Esophagus muscularis mucosa (tissue), 4 donors: Measurements from ENCODE around the gene VIL1. TPM values are rescaled to one million over a fixed set of nuclear protein-coding genes. Genes with fewer than 3 reads are reported as not detected.

Source experiments
- DNase-seq: peaks from one replicate; pipeline ENCODE4 v3.0.0-alpha.2; 2017; ENCODE audit errors: extremely low spot score
- H3K27ac ChIP-seq, 4 donors: fragments of 200-600 bp; sonication (generic); replicated peaks in 1 of 4; 1 replicate in 3 of 4; 2 replicates in 1 of 4; pipeline ENCODE4 v1.5.1; 2016 to 2019; ENCODE audit warnings: mild to moderate bottlenecking in 1 of 4
- H3K27me3 ChIP-seq, 4 donors: fragments of 200-600 bp; sonication (generic); one replicate each; pipeline versions ENCODE4 v1.5.1 to v1.6.0; 2016 to 2019
- H3K36me3 ChIP-seq, 4 donors: fragments of 200-600 bp; sonication (generic); one replicate each; pipeline ENCODE4 v1.5.1; 2016 to 2019
- H3K4me1 ChIP-seq, 4 donors: fragments of 200-600 bp; sonication (generic); one replicate each; pipeline ENCODE4 v1.5.1; 2016 to 2019
- H3K4me3 ChIP-seq, 4 donors: fragments of 200-600 bp; sonication (generic); 1 replicate in 2 of 4; 2 replicates in 2 of 4; pipeline ENCODE4 v1.5.1; 2016 to 2019; ENCODE audit warnings: mild to moderate bottlenecking in 4 of 4, moderate library complexity in 1 of 4
- H3K9me3 ChIP-seq, 4 donors: fragments of 200-600 bp; sonication (generic); 1 replicate in 3 of 4; 2 replicates in 1 of 4; pipeline ENCODE4 v1.5.1; 2016 to 2019
- CTCF ChIP-seq, 3 experiments: fragments of 200-600 bp in 2 of 3; fragments of 450-650 bp in 1 of 3; sonication (generic) in 2 of 3; IDR thresholded peaks; one replicate each; pipeline ENCODE4 v1.5.1; 2017 to 2019; ENCODE audit warnings: antibody characterized with exemption in 3 of 3, mild to moderate bottlenecking in 2 of 3, moderate library complexity in 1 of 3
- EP300 ChIP-seq: sonication (generic); formaldehyde crosslinking; IDR thresholded peaks from one replicate; pipeline ENCODE4 v1.6.1; 2017; ENCODE audit warnings: antibody characterized with exemption
- POLR2A ChIP-seq: fragments of 450-650 bp; IDR thresholded peaks from one replicate; pipeline ENCODE4 v1.6.1; 2017; ENCODE audit warnings: antibody characterized with exemption, moderate library complexity, mild to moderate bottlenecking, low read depth
- POLR2AphosphoS5 ChIP-seq, 2 donors: sonication (generic); formaldehyde crosslinking; IDR thresholded peaks; one replicate each; pipeline ENCODE4 v1.6.1; 2017; ENCODE audit warnings: antibody characterized with exemption in 2 of 2
- WGBS: methylation state at CpG from one replicate; pipeline ENCODE4 v1.1.5; 2018; 5-methylcytosine and 5-hydroxymethylcytosine counted together
- intact Hi-C: fragments of 100-400 bp; cut with DNase I; formaldehyde crosslinking; loops from one replicate; pipeline ENCODE4 v1.15.1; 2023
- total RNA-seq, 4 donors: library from RNA; depleted of rRNA; stranded (reverse); fragments of >200 nt; gene quantifications; one replicate each; pipeline versions ENCODE4 v1.1.0 to v1.2.1, GENCODE V29; 2016

Gene VIL1
- total RNA-seq, 4 donors from 2014 or later = 0.86 TPM; not detected in 3

DNA sequence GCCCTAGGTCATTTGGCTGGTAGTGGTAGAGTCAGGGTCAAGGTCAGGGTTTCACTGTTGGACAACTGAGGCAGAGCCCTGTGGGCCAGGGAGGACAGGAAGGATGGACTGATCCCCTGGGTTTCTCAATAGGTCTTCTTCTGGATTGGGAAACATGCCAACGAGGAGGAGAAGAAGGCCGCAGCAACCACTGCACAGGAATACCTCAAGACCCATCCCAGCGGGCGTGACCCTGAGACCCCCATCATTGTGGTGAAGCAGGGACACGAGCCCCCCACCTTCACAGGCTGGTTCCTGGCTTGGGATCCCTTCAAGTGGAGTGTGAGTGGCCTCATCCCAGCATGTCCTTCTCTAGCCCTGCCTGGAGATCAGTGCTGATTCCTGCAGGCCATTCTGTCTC is 18.1 kb downstream of the VIL1 start:
- no peak overlapping the region for H3K27ac ChIP-seq
- DNase-seq = no peak
- no peaks in the 10 kb centered on the region for H3K27me3 ChIP-seq
- no peaks in the 10 kb centered on the region for H3K36me3 ChIP-seq
- no peak for TF ChIP-seq EP300
- TF ChIP-seq POLR2A = no peak
- no peak for TF ChIP-seq CTCF (IDR thresholded peaks at IDR 0.05)
- no peak for TF ChIP-seq POLR2AphosphoS5 (IDR thresholded peaks at IDR 0.05)
- WGBS = 83% methylated on average over 5 of the region's 5 CpGs
- intact Hi-C loops = no loop called here
- no peak overlapping the region for H3K4me3 ChIP-seq
- H3K9me3 ChIP-seq = no peaks in the 10 kb centered on the region
- H3K4me1 ChIP-seq = peaks cover 0 to 4% (median 0%) of the 10 kb centered on the region in 4 donors

DNA sequence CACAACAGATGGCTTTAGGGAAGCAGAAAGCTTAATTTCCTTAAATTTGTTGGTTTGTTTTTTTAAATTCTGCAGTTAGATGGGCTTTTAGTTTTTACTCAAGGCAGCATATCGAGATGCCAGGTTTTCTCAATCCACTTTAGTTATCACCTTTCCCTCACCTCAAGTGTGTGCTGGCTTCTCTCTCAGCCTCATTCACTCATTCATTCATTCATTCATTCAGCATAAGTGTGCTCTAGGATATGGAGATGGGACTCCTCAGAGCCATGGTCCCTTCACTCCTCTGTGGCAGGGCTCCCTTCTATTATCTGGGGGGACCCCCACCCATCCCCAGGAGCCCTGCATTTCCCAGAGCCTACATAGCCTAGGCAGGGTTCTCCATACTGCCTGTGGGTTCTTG is 19.0 kb downstream of the VIL1 start:
- H3K9me3 ChIP-seq = no peaks in the 10 kb centered on the region
- H3K27me3 ChIP-seq = no peaks in the 10 kb centered on the region
- no peaks in the 10 kb centered on the region for H3K36me3 ChIP-seq
- intact Hi-C loops = no loop called here
- H3K27ac ChIP-seq = no peak overlapping the region
- no peak for DNase-seq
- no peak for TF ChIP-seq POLR2AphosphoS5 (IDR thresholded peaks at IDR 0.05)
- TF ChIP-seq POLR2A = no peak
- no peak for TF ChIP-seq EP300
- no peak for TF ChIP-seq CTCF (IDR thresholded peaks at IDR 0.05)
- no peak overlapping the region for H3K4me3 ChIP-seq
- peaks cover 0 to 4% (median 0%) of the 10 kb centered on the region in 4 donors for H3K4me1 ChIP-seq
- 100% methylated on average over 1 of the region's 1 CpG for WGBS

DNA sequence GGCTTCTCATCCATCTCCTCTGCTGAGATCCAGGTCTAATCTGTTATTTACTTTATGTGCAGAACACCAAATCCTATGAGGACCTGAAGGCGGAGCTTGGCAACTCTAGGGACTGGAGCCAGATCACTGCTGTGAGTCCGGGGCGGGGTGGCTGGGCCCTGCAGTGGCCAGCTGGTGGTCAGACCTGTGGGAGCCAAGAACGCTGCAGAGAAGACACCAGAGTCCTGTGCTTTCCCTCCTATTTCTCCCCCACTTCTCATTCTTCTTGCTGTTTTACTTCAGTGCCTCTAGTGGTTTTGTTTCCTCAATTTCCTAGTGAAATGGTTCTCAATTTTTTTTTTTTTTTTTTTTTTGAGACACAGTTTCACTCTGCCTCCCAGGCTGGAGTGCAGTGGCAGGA is 19.7 kb downstream of the VIL1 start:
- H3K4me1 ChIP-seq = peaks cover 0 to 4% (median 0%) of the 10 kb centered on the region in 4 donors
- no peaks in the 10 kb centered on the region for H3K9me3 ChIP-seq
- 49% methylated on average over 4 of the region's 4 CpGs for WGBS
- H3K27me3 ChIP-seq = no peaks in the 10 kb centered on the region
- no peaks in the 10 kb centered on the region for H3K36me3 ChIP-seq
- DNase-seq = no peak
- TF ChIP-seq POLR2AphosphoS5 (IDR thresholded peaks at IDR 0.05) = no peak
- TF ChIP-seq CTCF (IDR thresholded peaks at IDR 0.05) = no peak
- TF ChIP-seq EP300 = no peak
- no peak for TF ChIP-seq POLR2A
- intact Hi-C loops = no loop called here
- H3K4me3 ChIP-seq = no peak overlapping the region
- no peak overlapping the region for H3K27ac ChIP-seq

GRCh38 chr2:218444692-218445357 is 25.9 kb downstream of the VIL1 start:
- H3K4me1 ChIP-seq = peaks cover 0 to 3% (median 0%) of the 10 kb centered on the region in 4 donors
- intact Hi-C loops = no loop called here
- WGBS = 98% methylated on average over 7 of the region's 7 CpGs
- H3K27ac ChIP-seq = no peak overlapping the region
- DNase-seq = no peak
- no peak for TF ChIP-seq CTCF (IDR thresholded peaks at IDR 0.05)
- no peak for TF ChIP-seq EP300
- TF ChIP-seq POLR2A = no peak
- TF ChIP-seq POLR2AphosphoS5 (IDR thresholded peaks at IDR 0.05) = no peak
- no peaks in the 10 kb centered on the region for H3K27me3 ChIP-seq
- H3K4me3 ChIP-seq = no peak overlapping the region
- H3K9me3 ChIP-seq = no peaks in the 10 kb centered on the region
- peaks cover 4 to 45% (median 27%) of the 10 kb centered on the region in 4 donors for H3K36me3 ChIP-seq

DNA sequence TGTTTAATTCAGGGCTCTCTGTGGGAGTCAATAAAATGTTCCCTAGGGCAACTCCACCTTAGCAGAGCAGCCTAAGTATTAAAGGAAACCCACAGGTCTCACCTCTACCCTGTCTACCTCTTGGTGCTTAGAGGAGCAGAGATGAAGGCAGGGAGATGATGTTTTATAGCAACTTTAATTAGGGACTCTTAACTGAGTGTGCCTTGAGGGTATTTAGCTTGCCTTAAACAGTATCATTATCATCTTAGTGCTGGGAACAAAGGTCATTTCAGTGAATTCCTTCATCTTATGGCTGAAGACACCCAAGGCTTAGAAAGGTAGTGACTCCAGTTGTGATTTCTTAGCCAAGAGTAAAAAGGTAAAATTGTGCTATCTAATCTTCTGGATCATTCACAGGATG is 26.7 kb downstream of the VIL1 start:
- Histone ChIP-seq H3K4me1 (peaks cover 0 to 3% (median 0%) of the 10 kb centered on the region in 4 donors), H3K9me3 (no peaks in the 10 kb centered on the region), H3K27ac (no peak overlapping the region), H3K27me3 (no peaks in the 10 kb centered on the region), H3K36me3 (peaks cover 4 to 47% (median 32%) of the 10 kb centered on the region in 4 donors), H3K4me3 (no peak overlapping the region)
- no peak for TF ChIP-seq EP300
- TF ChIP-seq POLR2A = no peak
- no peak for TF ChIP-seq POLR2AphosphoS5 (IDR thresholded peaks at IDR 0.05)
- TF ChIP-seq CTCF (IDR thresholded peaks at IDR 0.05) = no peak
- no peak for DNase-seq
- intact Hi-C loops = no loop called here
